ENCODE results near the gene SLC16A3. TPM values are rescaled to one million over a fixed set of nuclear protein-coding genes. Genes with fewer than 3 reads are reported as not detected.

SLC16A3 gene
- total and polyA plus RNA-seq, 9 of the 15 experiments (the other 6 are each of a cell fraction or from before 2014, with no cell fraction given), result 0.11 to 5.4 (median 1.2) TPM; not detected in 2

DNA sequence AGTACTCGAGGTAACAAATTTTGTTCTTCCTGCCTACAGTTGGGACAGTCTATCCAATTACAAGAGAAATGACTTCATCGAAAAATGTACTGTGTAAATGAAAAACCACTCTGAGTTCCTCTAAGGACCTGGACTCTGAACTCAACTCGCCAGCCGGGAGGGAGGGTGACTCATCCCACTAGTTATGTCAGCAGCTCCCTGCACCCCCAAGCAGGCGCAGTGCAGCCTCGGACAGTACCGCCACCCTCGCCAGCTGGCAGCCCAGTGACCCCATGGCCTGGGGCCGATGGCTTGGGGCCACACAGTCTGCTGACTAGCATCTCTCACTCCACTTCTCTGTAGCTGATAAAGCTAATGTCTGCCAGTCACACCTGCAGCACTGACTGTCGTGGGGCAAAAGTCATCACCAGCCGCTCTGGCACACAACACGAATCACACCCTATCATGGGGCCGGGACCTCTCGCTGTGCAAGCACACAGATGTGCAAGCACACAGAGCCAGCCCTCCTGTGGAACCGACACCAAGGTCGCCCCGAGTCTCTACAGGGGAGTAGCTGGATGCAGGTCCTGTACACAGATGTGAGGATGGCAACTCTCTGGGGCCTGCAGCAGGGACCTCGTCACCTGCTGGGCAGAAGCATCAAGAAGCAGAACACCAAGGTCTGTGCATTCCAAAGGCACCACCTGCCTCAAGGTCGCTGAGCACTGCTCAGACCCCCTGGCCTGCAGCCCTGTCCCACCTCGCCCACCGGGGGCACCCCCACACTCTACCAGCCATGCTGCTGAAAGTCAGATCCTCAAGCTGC lies 38.9 kb downstream of the SLC16A3 start (continued):
- TF ChIP-seq, protein P1, sequence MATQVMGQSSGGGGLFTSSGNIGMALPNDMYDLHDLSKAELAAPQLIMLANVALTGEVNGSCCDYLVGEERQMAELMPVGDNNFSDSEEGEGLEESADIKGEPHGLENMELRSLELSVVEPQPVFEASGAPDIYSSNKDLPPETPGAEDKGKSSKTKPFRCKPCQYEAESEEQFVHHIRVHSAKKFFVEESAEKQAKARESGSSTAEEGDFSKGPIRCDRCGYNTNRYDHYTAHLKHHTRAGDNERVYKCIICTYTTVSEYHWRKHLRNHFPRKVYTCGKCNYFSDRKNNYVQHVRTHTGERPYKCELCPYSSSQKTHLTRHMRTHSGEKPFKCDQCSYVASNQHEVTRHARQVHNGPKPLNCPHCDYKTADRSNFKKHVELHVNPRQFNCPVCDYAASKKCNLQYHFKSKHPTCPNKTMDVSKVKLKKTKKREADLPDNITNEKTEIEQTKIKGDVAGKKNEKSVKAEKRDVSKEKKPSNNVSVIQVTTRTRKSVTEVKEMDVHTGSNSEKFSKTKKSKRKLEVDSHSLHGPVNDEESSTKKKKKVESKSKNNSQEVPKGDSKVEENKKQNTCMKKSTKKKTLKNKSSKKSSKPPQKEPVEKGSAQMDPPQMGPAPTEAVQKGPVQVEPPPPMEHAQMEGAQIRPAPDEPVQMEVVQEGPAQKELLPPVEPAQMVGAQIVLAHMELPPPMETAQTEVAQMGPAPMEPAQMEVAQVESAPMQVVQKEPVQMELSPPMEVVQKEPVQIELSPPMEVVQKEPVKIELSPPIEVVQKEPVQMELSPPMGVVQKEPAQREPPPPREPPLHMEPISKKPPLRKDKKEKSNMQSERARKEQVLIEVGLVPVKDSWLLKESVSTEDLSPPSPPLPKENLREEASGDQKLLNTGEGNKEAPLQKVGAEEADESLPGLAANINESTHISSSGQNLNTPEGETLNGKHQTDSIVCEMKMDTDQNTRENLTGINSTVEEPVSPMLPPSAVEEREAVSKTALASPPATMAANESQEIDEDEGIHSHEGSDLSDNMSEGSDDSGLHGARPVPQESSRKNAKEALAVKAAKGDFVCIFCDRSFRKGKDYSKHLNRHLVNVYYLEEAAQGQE (IDR thresholded peaks at IDR 0.05; ENCODE audit: borderline replicate concordance), result peak; percentile 40
- TF ChIP-seq, protein P1 (CRISPR knock-in tag; IDR thresholded peaks at IDR 0.05; ENCODE audit: low read depth), result no peak
- TF ChIP-seq BHLHE40 (IDR thresholded peaks at IDR 0.05; ENCODE audit: low read length) (0 out of 2 replicates have a peak, but pooled peaks have one; percentile 11), CBX5 (IDR thresholded peaks at IDR 0.05; ENCODE audit: borderline replicate concordance, low read depth) (no peak), GATAD2A (IDR thresholded peaks at IDR 0.05) (0 out of 2 replicates have a peak, but pooled peaks have one; percentile 54), ZNF175 (CRISPR knock-in tag; IDR thresholded peaks at IDR 0.05; ENCODE audit: low read depth) (no peak), ZBTB17 (CRISPR knock-in tag; IDR thresholded peaks at IDR 0.05) (peak; percentile 85), POLR2G (IDR thresholded peaks at IDR 0.05; ENCODE audit: low read depth, low read length) (peak; percentile 67), ZFP36 (IDR thresholded peaks at IDR 0.05; ENCODE audit: low read depth, low read length, partially characterized antibody) (peak; percentile 40), JUND (IDR thresholded peaks at IDR 0.05; ENCODE audit: borderline replicate concordance, low read depth, low read length) (peak; percentile 98), JUND (tag; IDR thresholded peaks at IDR 0.05; ENCODE audit: borderline replicate concordance, low read depth, low read length) (peak; percentile 97), SMAD1 (IDR thresholded peaks at IDR 0.05; ENCODE audit: low read depth, low read length, partially characterized antibody) (peak; percentile 38), KLF13 (tag; IDR thresholded peaks at IDR 0.05; ENCODE audit: borderline replicate concordance, low read depth) (no peak), PHF8 (IDR thresholded peaks at IDR 0.05; ENCODE audit: borderline replicate concordance, low read length) (no peak; the same call in 1 of the 2 replicates), ZEB2 (IDR thresholded peaks at IDR 0.05) (no peak), HMGN3 (IDR thresholded peaks at IDR 0.05; ENCODE audit: borderline replicate concordance, extremely low read depth, insufficient read length, low read depth, low read length) (peak; percentile 33)
- TF ChIP-seq, protein P2, sequence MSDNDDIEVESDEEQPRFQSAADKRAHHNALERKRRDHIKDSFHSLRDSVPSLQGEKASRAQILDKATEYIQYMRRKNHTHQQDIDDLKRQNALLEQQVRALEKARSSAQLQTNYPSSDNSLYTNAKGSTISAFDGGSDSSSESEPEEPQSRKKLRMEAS (CRISPR knock-in tag; IDR thresholded peaks at IDR 0.05), result peak; percentile 46; the same call in 1 of the 2 replicates
- TF ChIP-seq, protein P3, sequence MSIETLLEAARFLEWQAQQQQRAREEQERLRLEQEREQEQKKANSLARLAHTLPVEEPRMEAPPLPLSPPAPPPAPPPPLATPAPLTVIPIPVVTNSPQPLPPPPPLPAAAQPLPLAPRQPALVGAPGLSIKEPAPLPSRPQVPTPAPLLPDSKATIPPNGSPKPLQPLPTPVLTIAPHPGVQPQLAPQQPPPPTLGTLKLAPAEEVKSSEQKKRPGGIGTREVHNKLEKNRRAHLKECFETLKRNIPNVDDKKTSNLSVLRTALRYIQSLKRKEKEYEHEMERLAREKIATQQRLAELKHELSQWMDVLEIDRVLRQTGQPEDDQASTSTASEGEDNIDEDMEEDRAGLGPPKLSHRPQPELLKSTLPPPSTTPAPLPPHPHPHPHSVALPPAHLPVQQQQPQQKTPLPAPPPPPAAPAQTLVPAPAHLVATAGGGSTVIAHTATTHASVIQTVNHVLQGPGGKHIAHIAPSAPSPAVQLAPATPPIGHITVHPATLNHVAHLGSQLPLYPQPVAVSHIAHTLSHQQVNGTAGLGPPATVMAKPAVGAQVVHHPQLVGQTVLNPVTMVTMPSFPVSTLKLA (conservative IDR thresholded peaks at IDR 0.05), result peak in 1 of 2 experiments; percentile 42; a peak in 1 of 4 replicates
